Panc1 (cell line): ENCODE measurements around the gene NDUFA1.

Experiments
- POLR2AphosphoS5 ChIP-seq: IDR thresholded peaks from 2 replicates; pipeline ENCODE4 v1.6.1; 2012; ENCODE audit warnings: mild to moderate bottlenecking, low read depth, low read length, moderate library complexity
- REST ChIP-seq, 2 experiments: IDR thresholded peaks; 2 replicates each; pipeline ENCODE4 v1.6.1; 2011 to 2012; ENCODE audit warnings: low read depth in 2 of 2, control low read depth in 1 of 2, low read length in 1 of 2, mild to moderate bottlenecking in 1 of 2, moderate library complexity in 1 of 2; ENCODE audit not compliant: insufficient read depth in 1 of 2
- TCF7L2 ChIP-seq: IDR thresholded peaks from 2 replicates; pipeline ENCODE4 v1.6.1; 2011; ENCODE audit warnings: mild to moderate bottlenecking, low read depth, low read length, inconsistent platforms
- TF ChIP-seq, protein P1 (sequence below): fragments of 450-650 bp; IDR thresholded peaks from 2 replicates; pipeline ENCODE4 v1.5.1; 2017; ENCODE audit warnings: mild to moderate bottlenecking

DNA sequence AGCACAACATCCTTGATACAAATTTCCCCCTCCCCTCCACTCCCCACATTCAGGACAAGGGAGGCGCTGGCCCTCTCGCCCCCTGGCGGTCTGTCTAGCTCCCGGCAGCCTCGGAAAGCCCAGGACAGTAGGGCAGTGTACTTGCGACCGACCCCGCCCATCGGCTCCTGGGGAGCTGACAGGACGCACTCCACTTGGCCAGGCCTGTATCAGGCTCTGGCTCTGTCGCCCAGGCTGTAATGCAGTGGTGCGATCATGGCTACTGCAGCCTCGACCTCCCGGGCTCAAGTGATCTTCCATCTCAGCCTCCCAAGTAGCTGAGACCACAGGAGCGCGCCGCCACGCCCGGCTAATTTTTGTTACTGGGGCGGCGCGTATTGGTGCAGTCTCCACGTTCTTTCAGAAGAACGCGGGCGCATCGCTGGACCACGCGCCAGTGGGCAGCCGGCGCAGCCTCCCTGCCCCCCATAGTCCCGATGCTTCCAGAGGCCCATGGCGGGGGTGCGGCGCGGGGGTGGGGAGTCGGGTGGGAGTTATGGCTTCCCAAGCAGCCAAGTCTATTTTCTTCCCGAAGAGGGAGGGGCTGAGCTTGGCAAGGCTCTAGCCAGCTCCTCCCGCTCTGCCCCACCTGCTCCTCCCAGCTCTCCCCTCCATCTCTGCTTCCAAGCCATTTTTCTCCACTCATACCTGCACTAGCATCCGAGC, 16.2 kb downstream of the NDUFA1 start:
- TF ChIP-seq, protein P1, sequence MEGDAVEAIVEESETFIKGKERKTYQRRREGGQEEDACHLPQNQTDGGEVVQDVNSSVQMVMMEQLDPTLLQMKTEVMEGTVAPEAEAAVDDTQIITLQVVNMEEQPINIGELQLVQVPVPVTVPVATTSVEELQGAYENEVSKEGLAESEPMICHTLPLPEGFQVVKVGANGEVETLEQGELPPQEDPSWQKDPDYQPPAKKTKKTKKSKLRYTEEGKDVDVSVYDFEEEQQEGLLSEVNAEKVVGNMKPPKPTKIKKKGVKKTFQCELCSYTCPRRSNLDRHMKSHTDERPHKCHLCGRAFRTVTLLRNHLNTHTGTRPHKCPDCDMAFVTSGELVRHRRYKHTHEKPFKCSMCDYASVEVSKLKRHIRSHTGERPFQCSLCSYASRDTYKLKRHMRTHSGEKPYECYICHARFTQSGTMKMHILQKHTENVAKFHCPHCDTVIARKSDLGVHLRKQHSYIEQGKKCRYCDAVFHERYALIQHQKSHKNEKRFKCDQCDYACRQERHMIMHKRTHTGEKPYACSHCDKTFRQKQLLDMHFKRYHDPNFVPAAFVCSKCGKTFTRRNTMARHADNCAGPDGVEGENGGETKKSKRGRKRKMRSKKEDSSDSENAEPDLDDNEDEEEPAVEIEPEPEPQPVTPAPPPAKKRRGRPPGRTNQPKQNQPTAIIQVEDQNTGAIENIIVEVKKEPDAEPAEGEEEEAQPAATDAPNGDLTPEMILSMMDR, result peak; percentile 93
- TF ChIP-seq REST (IDR thresholded peaks at IDR 0.05; ENCODE audit: insufficient read depth in 1 of 2, low read depth in 2 of 2, low read length in 1 of 2) (no peak), POLR2AphosphoS5 (no peak), TCF7L2 (no peak)
